H1 (cell line): ENCODE measurements around the gene SANBR. TPM values are rescaled to one million over a fixed set of nuclear protein-coding genes. Genes with fewer than 3 reads are reported as not detected.

ENCODE experiments used
- GTF2F1 ChIP-seq: IDR thresholded peaks from 2 replicates; pipeline ENCODE4 v1.6.1; 2012; ENCODE audit warnings: low read depth, low read length, improper control_type of control experiment, borderline replicate concordance
- NANOG ChIP-seq: IDR thresholded peaks from 2 replicates; pipeline ENCODE4 v1.6.1; 2011; ENCODE audit warnings: low read length, low read depth, mild to moderate bottlenecking, inconsistent platforms; ENCODE audit not compliant: insufficient read depth, poor library complexity, severe bottlenecking
- polyA plus RNA-seq, 7 experiments: library from polyadenylated mRNA; depleted of rRNA in 3 of 7; stranded (reverse) in 5 of 7; unstranded in 2 of 7; fragments of >200 nt in 5 of 7; fragments of 200-250 nt in 2 of 7; gene quantifications; 1 replicate in 5 of 7; 2 replicates in 1 of 7; 4 replicates in 1 of 7; pipeline versions ENCODE4 v1.2.1 to v1.2.3, GENCODE V29; 2011 to 2013; ENCODE audit warnings: missing spikeins in 2 of 7, mixed read lengths in 2 of 7
- total RNA-seq: library from RNA; stranded (reverse); fragmentation: NEBNext Ultra II Directional; extraction: Animal tissue kit (Norgen Biotek cat#: 25700); gene quantifications from 2 replicates; pipeline ENCODE4 v1.2.1, GENCODE V29; 2021
- TF ChIP-seq, protein P1 (sequence below), 3 experiments: IDR thresholded peaks; 1 replicate in 2 of 3; 2 replicates in 1 of 3; pipeline versions ENCODE4 v1.5.1 to v1.6.1; 2011; ENCODE audit warnings: low read length in 3 of 3, mild to moderate bottlenecking in 3 of 3, inconsistent platforms in 2 of 3, low read depth in 1 of 3, moderate library complexity in 1 of 3; ENCODE audit not compliant: insufficient read depth in 1 of 3; ENCODE audit errors: control extremely low read depth in 1 of 3

The SANBR gene
- total and polyA plus RNA-seq, 2 of the 8 experiments (the other 6 are each of a cell fraction or from before 2014, with no cell fraction given) = 3.4 to 12.1 TPM

DNA sequence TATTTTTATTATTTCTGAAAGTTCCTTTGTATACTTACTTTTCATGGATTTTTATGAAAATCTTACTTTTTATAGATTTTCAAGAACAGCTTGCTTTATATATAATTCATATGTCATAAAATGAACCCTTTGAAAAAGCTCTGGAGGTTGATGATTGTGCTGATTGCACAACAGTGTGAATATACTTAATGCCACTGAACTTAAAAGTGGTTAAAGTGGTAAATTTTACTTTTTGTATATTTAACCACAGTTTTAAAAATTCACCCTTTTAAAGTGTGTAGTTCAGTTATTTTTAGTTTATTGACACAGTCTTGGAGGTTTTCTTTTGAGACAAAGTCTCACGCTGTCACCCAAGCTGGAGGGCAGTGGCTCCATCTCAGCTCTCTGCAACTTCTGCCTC is 8.4 kb downstream of the SANBR start (continued):
- TF ChIP-seq, protein P1, sequence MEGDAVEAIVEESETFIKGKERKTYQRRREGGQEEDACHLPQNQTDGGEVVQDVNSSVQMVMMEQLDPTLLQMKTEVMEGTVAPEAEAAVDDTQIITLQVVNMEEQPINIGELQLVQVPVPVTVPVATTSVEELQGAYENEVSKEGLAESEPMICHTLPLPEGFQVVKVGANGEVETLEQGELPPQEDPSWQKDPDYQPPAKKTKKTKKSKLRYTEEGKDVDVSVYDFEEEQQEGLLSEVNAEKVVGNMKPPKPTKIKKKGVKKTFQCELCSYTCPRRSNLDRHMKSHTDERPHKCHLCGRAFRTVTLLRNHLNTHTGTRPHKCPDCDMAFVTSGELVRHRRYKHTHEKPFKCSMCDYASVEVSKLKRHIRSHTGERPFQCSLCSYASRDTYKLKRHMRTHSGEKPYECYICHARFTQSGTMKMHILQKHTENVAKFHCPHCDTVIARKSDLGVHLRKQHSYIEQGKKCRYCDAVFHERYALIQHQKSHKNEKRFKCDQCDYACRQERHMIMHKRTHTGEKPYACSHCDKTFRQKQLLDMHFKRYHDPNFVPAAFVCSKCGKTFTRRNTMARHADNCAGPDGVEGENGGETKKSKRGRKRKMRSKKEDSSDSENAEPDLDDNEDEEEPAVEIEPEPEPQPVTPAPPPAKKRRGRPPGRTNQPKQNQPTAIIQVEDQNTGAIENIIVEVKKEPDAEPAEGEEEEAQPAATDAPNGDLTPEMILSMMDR (IDR thresholded peaks at IDR 0.05; ENCODE audit: control extremely low read depth in 1 of 3, insufficient read depth in 1 of 3, low read depth in 1 of 3, low read length in 3 of 3) = no peak
- no peak for TF ChIP-seq NANOG
- TF ChIP-seq GTF2F1 = no peak
- TF ChIP-seq, all 59 proteins: peak for 0
